Measurements from ENCODE around the gene GPR108.

GPR108 gene

GRCh38 chr19:6711078-6711361, 26.4 kb downstream of the GPR108 start:
- ChIA-PET CTCF (interaction anchor here (0.6 to 1.2 kb wide), 3 partner anchors 11 to 1484 kb away, joined by 3 to 6 read pairs (median 3); no protein-coding TSS in a partner anchor), POLR2A (no interaction called here)
- TF ChIP-seq ZNF560 (tag by site-specific recombination; IDR thresholded peaks at IDR 0.05; ENCODE audit: borderline replicate concordance) (no peak), AEBP2 (tag by site-specific recombination; IDR thresholded peaks at IDR 0.05; ENCODE audit: borderline replicate concordance) (no peak), ZNF416 (tag by site-specific recombination; IDR thresholded peaks at IDR 0.05) (no peak), SCRT1 (tag by site-specific recombination; IDR thresholded peaks at IDR 0.05; ENCODE audit: borderline replicate concordance) (no peak), ZNF350 (tag by site-specific recombination; IDR thresholded peaks at IDR 0.05) (no peak)
- Histone ChIP-seq H3K36me3 (ENCODE audit: control insufficient read depth in 2 of 2, insufficient read depth in 1 of 2, low read length in 2 of 2) (no peaks in the 10 kb centered on the region), H3K9me3 (ENCODE audit: control insufficient read depth, insufficient read depth, low read depth, low read length) (no peaks in the 10 kb centered on the region), H3K4me3 (ENCODE audit: low read depth, low read length) (no peak overlapping the region), H3K27ac (ENCODE audit: extremely low read depth, low read depth, low read length) (no peak overlapping the region), H3K4me1 (ENCODE audit: control insufficient read depth, insufficient read depth, low read length) (no peaks in the 10 kb centered on the region)

- Histone ChIP-seq H3K36me3 (ENCODE audit: control insufficient read depth in 2 of 2, insufficient read depth in 1 of 2, low read length in 2 of 2) (no peaks in the 10 kb centered on the region), H3K4me1 (ENCODE audit: control insufficient read depth, insufficient read depth, low read length) (no peaks in the 10 kb centered on the region), H3K9me3 (ENCODE audit: control insufficient read depth, insufficient read depth, low read depth, low read length) (no peaks in the 10 kb centered on the region), H3K27ac (ENCODE audit: extremely low read depth, low read depth, low read length) (no peak overlapping the region), H3K4me3 (ENCODE audit: low read depth, low read length) (no peak overlapping the region)
- POLR2A ChIA-PET = no interaction called here
- CTCF ChIA-PET = interaction anchor here (0.6 to 1.2 kb wide), 3 partner anchors 12 to 1484 kb away, joined by 3 to 6 read pairs (median 3); no protein-coding TSS in a partner anchor
- TF ChIP-seq MYNN (tag by site-specific recombination; IDR thresholded peaks at IDR 0.05; ENCODE audit: borderline replicate concordance) = no peak
- no peak for TF ChIP-seq ZNF555 (tag by site-specific recombination; conservative IDR thresholded peaks at IDR 0.05)
- no peak for TF ChIP-seq KLF10 (tag by site-specific recombination; IDR thresholded peaks at IDR 0.05)
- TF ChIP-seq ZNF398 (tag by site-specific recombination; IDR thresholded peaks at IDR 0.05) = 0 out of 2 replicates have a peak, but pooled peaks have one; percentile 29
- TF ChIP-seq ZNF140 (tag by site-specific recombination; IDR thresholded peaks at IDR 0.05) = no peak
- TF ChIP-seq ZNF280D (tag by site-specific recombination; IDR thresholded peaks at IDR 0.05) = no peak
- peak; percentile 54 for TF ChIP-seq GLIS2 (tag by site-specific recombination; IDR thresholded peaks at IDR 0.05)
- TF ChIP-seq ZNF510 (tag by site-specific recombination; IDR thresholded peaks at IDR 0.05; ENCODE audit: insufficient replicate concordance) = no peak
- peak; percentile 98 for TF ChIP-seq ZNF596 (tag by site-specific recombination; IDR thresholded peaks at IDR 0.05)
- 0 out of 2 replicates have a peak, but pooled peaks have one; percentile 10 for TF ChIP-seq ZNF600 (tag by site-specific recombination; IDR thresholded peaks at IDR 0.05)
- no peak for TF ChIP-seq SALL2 (tag by site-specific recombination; IDR thresholded peaks at IDR 0.05; ENCODE audit: borderline replicate concordance)
- no peak for TF ChIP-seq ZNF645 (tag by site-specific recombination; IDR thresholded peaks at IDR 0.05)
- TF ChIP-seq FEZF1 (tag by site-specific recombination; IDR thresholded peaks at IDR 0.05) = no peak
- TF ChIP-seq ZNF157 (tag by site-specific recombination; IDR thresholded peaks at IDR 0.05) = 0 out of 2 replicates have a peak, but pooled peaks have one; percentile 37
- 0 out of 2 replicates have a peak, but pooled peaks have one; percentile 14 for TF ChIP-seq ZBTB48 (tag by site-specific recombination; IDR thresholded peaks at IDR 0.05)
- peak; percentile 91 for TF ChIP-seq ZNF366 (tag by site-specific recombination; conservative IDR thresholded peaks at IDR 0.05)
- peak; percentile 100 for TF ChIP-seq ZNF169 (tag by site-specific recombination; IDR thresholded peaks at IDR 0.05)
- no peak for TF ChIP-seq IKZF3 (tag by site-specific recombination; IDR thresholded peaks at IDR 0.05)
- peak; percentile 44; the same call in 1 of the 2 replicates for TF ChIP-seq ZBTB17 (tag by site-specific recombination; IDR thresholded peaks at IDR 0.05)
- peak; percentile 10; the same call in 1 of the 2 replicates for TF ChIP-seq ZNF266 (tag by site-specific recombination; IDR thresholded peaks at IDR 0.05; ENCODE audit: low read depth)
- no peak for TF ChIP-seq ZNF560 (tag by site-specific recombination; IDR thresholded peaks at IDR 0.05; ENCODE audit: borderline replicate concordance)
- no peak for TF ChIP-seq ZNF670 (tag by site-specific recombination; IDR thresholded peaks at IDR 0.05; ENCODE audit: low read depth)
- TF ChIP-seq EGR2 (tag by site-specific recombination; IDR thresholded peaks at IDR 0.05; ENCODE audit: low read depth) = peak; percentile 99
Measured at GRCh38 chr19:6710273-6711077, 26.9 kb downstream of the GPR108 start.

Measured in HEK293 (cell line).